ENCODE results near the gene AFG1L. TPM values are rescaled to one million over a fixed set of nuclear protein-coding genes. Genes with fewer than 3 reads are reported as not detected.
A peak's percentile ranks its signal among the peaks of the same experiment; 100 is the strongest.
"Not testable (repeated sequence)": the region's sequence is repeated elsewhere in the genome, so short reads cannot be mapped to it uniquely, and the experiment has no call there.

Gene AFG1L
- total RNA-seq, 1 donor, result 4.0 TPM

- Histone ChIP-seq H3K27ac (ENCODE audit: low read depth, low read length) (no peak overlapping the region), H3K36me3 (ENCODE audit: insufficient read depth, low read length) (no peaks in the 10 kb centered on the region), H4K20me1 (ENCODE audit: insufficient read depth, low read length) (no peaks in the 10 kb centered on the region), H3K27me3 (ENCODE audit: insufficient read depth, low read length) (no peaks in the 10 kb centered on the region), H3K9me3 (ENCODE audit: low read depth, low read length) (no peaks in the 10 kb centered on the region), H3K79me2 (ENCODE audit: insufficient read depth, low read length) (no peaks in the 10 kb centered on the region), H3K4me2 (ENCODE audit: insufficient read depth, low read length) (no peak overlapping the region), H2AFZ (ENCODE audit: low read length) (no peak overlapping the region), H3K4me3 (ENCODE audit: insufficient read depth, low read length) (no peak overlapping the region), H3K4me1 (ENCODE audit: insufficient read depth, low read length) (peaks cover 14% of the 10 kb centered on the region)
- TF ChIP-seq CTCF (IDR thresholded peaks at IDR 0.05; ENCODE audit: extremely low read depth, low read depth, low read length), result no peak
- DNase-seq (ENCODE audit: insufficient read length, low spot score, missing footprints), result no peak
These were observed 153.6 kb downstream of the AFG1L start for GRCh38 chr6:108448481-108448880.

GRCh38 chr6:108449717-108450116 is 154.9 kb downstream of the AFG1L start:
- H3K9me3 ChIP-seq (ENCODE audit: low read depth, low read length); DNase-seq (ENCODE audit: insufficient read length, low spot score, missing footprints); H3K27me3 ChIP-seq (ENCODE audit: insufficient read depth, low read length); H3K4me3 ChIP-seq (ENCODE audit: insufficient read depth, low read length); H3K79me2 ChIP-seq (ENCODE audit: insufficient read depth, low read length); H3K4me2 ChIP-seq (ENCODE audit: insufficient read depth, low read length); H3K36me3 ChIP-seq (ENCODE audit: insufficient read depth, low read length); H4K20me1 ChIP-seq (ENCODE audit: insufficient read depth, low read length); H3K27ac ChIP-seq (ENCODE audit: low read depth, low read length); H2AFZ ChIP-seq (ENCODE audit: low read length): not testable (repeated sequence)
- peaks cover 24% of the 10 kb centered on the region for H3K4me1 ChIP-seq (ENCODE audit: insufficient read depth, low read length)

GRCh38 chr6:108451816-108452215 is 157.0 kb downstream of the AFG1L start:
- no peak overlapping the region for H3K27ac ChIP-seq (ENCODE audit: low read depth, low read length)
- no peaks in the 10 kb centered on the region for H3K36me3 ChIP-seq (ENCODE audit: insufficient read depth, low read length)
- DNase-seq (ENCODE audit: insufficient read length, low spot score, missing footprints), result no peak
- H2AFZ ChIP-seq (ENCODE audit: low read length), result no peak overlapping the region
- H3K4me2 ChIP-seq (ENCODE audit: insufficient read depth, low read length), result no peak overlapping the region
- no peak for TF ChIP-seq CTCF (IDR thresholded peaks at IDR 0.05; ENCODE audit: extremely low read depth, low read depth, low read length)
- H3K79me2 ChIP-seq (ENCODE audit: insufficient read depth, low read length), result no peaks in the 10 kb centered on the region
- no peaks in the 10 kb centered on the region for H3K9me3 ChIP-seq (ENCODE audit: low read depth, low read length)
- no peak overlapping the region for H3K4me3 ChIP-seq (ENCODE audit: insufficient read depth, low read length)
- H4K20me1 ChIP-seq (ENCODE audit: insufficient read depth, low read length), result no peaks in the 10 kb centered on the region
- H3K27me3 ChIP-seq (ENCODE audit: insufficient read depth, low read length), result no peaks in the 10 kb centered on the region
- peaks cover 24% of the 10 kb centered on the region for H3K4me1 ChIP-seq (ENCODE audit: insufficient read depth, low read length)

DNA sequence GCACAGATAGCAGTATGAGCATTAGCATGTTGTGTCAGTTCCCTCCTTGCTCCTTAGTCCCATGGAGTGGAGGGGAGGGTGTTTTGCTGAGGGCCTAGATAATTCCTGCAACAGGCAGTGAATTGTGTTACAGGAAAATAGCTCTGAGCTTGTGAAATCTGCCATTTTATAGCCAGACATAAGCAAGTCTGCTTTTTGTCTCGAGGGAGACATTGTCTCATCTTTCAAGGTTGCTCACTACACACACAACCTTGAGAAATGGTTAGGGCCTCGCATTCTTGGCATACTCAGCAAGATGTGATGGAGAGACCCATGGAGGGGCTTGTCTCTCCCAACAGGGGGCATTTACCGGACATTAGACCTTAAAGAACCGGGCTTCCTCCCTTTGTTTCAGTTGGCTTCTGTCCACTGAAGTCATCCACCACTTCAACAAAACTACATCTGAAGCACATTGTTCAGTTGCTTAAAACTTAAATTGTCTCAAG is 157.9 kb downstream of the AFG1L start:
- no peak for TF ChIP-seq CTCF (IDR thresholded peaks at IDR 0.05; ENCODE audit: extremely low read depth, low read depth, low read length)
- no peaks in the 10 kb centered on the region for H3K27me3 ChIP-seq (ENCODE audit: insufficient read depth, low read length)
- peak; percentile 57 for DNase-seq (ENCODE audit: insufficient read length, low spot score, missing footprints)
- no peaks in the 10 kb centered on the region for H3K36me3 ChIP-seq (ENCODE audit: insufficient read depth, low read length)
- H3K79me2 ChIP-seq (ENCODE audit: insufficient read depth, low read length), result no peaks in the 10 kb centered on the region
- H3K27ac ChIP-seq (ENCODE audit: low read depth, low read length), result peak overlapping the region; percentile 71
- H3K4me2 ChIP-seq (ENCODE audit: insufficient read depth, low read length), result peak overlapping the region; percentile 57
- no peaks in the 10 kb centered on the region for H3K9me3 ChIP-seq (ENCODE audit: low read depth, low read length)
- H2AFZ ChIP-seq (ENCODE audit: low read length), result peak overlapping the region; percentile 84
- H3K4me3 ChIP-seq (ENCODE audit: insufficient read depth, low read length), result peak overlapping the region; percentile 46
- no peaks in the 10 kb centered on the region for H4K20me1 ChIP-seq (ENCODE audit: insufficient read depth, low read length)
- H3K4me1 ChIP-seq (ENCODE audit: insufficient read depth, low read length), result peaks cover 24% of the 10 kb centered on the region
